ENCODE results near the gene ELL2.
A peak's percentile ranks its signal among the peaks of the same experiment; 100 is the strongest.

ELL2 gene

GRCh38 chr5:95976606-95977005 lies 15.0 kb upstream of the ELL2 start:
- no peak for DNase-seq

- DNase-seq, result no peak
Observed at GRCh38 chr5:95975703-95976102, 14.1 kb upstream of the ELL2 start.

GRCh38 chr5:95973793-95974325 lies 12.2 kb upstream of the ELL2 start:
- no peak for DNase-seq

GRCh38 chr5:95972196-95972595 lies 10.5 kb upstream of the ELL2 start:
- DNase-seq, result no peak

DNA sequence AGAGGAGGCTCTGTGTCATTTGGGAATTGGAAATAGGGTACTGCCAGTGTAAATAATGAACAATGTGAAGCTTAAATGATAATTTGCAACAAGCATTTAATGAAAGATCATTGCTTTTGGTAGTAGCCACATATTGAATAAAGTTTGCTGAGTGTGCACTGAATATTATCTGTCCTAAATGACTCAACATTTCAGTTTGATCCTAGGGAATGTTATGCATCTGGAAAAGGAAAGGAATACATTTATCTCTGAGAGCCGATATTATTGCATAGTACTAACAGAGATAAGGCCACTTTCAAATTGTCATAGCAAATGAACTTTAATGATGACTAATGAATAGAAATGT lies 8.7 kb upstream of the ELL2 start:
- DNase-seq, result no peak

GRCh38 chr5:95969651-95970358 lies 8.2 kb upstream of the ELL2 start:
- DNase-seq, result no peak

DNA sequence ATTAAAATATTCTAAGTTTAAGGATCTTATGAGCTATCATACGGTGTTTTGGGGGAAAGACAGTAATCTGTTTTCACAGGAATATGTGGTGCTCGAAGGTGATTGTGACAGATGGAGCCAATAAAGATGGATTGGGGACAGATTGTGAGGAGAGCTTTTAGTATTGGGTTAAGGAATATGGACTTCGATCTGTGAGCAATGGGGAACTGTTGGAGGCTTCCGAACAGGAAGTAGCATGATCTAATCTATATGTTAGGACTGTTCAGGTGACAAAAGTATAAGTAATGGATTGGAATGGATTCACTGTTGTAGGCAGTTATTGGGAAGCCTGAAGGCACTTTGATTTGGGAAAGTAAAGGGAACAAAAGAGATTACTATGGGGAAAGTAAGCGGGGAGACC lies 7.4 kb upstream of the ELL2 start:
- no peak for DNase-seq

DNA sequence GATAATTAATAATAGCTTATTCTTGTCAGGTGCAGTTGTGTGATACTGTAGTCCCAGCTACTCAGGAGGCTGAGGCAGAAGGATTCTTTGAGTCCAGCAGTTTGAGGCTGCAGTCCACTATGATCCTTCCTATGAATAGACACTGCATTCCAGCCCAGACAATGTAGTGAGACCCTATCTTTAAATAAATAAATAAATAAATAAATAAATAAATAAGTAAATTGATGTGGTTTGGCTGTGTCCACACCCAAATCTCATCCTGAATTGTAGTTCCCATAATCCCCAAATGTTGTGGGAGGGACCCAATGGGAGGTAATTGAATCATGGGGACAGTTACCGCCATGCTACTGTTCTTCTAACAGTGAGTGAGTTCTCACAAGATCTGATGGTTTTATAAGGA lies 5.6 kb upstream of the ELL2 start:
- no peak for DNase-seq

DNA sequence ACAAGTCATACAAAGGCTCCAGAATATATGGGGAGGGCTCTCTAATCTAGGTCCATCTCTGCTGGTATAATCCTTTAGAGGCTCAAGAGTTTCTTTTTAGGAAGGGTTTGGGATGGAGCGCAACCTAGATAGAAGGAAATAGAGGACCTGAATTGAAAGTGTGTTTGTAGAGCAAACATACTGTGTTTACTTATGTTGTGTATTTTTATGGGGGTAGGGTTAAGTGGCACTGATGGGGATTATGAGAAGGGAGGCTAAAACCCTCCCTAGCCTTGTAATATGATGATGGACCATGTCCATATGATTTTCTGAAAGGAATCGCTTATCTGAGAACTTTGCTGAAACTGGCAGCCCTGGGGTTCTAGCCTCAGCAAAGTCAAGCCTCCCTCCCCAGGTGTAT lies 4.4 kb upstream of the ELL2 start:
- DNase-seq, result no peak

DNA sequence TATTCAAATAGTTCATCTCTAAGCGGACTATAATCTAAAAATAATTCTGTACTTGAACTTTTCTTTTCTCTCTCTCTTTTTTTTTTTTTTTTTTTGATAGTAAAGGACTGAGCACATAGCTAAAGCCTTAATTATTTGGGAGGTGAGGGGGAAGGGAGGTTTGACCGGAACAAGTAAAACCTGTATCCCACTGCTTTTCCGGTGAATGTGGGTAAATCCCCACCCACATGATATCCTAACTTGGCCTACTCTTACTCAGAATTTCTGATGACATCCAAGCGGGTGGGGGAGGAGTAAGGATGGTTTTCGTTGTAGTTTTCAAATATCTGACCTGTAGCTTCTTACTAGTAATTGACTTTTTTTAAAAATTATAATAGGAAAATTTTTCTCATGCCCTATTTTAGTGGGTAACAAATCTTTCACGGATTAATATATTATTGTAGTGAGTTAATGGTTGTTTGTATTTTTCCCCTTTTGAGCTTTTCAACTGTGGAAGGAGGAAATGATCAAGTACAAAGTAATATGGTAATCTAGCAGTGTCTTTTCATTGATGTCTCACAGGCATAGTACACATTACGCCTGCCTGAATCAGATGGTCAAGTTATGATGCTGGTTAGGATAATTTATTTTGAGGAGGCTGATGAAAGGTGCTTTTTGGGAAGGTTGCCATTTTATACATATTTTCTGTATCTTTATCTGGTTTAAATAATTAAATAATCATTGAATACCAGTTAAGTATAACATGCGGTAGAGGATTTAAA lies 2.2 kb upstream of the ELL2 start:
- DNase-seq, result no peak

DNA sequence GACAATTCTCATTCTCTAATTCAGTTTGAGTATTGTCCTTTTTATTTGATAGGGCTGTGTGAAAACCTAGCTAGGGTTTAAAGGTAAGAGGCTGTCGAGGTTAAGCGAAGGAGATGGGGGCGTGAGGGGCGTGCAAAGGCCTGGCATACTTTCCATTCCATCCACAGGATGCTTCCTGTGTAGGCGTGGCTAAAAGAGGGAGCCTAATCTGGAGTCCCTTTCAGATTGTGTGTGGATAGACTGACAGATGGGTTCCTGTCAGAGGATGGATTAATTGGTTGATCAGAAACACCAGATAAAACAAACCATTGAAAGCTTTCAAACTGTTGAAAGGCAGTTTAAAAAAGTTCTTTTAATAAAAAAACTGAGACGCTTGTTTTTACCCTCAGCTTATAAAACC lies 1.1 kb upstream of the ELL2 start:
- no peak for DNase-seq

DNA sequence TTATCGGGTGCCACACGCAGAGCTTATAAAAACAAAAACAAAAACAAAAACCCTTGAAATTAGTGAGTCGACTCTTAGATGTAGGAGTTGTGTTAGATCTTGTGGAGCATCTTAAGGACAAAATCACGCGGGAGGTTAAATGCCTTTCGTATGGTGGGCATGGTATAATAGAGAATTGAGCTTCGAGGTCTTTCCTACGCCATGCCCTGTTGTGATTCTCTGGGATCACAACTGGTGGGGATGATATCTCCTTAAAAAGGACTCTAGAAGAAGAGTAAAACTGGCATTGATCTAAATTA lies 773 bp upstream of the ELL2 start:
- DNase-seq, result no peak

GRCh38 chr5:95960667-95961616 lies 709 bp downstream of the ELL2 start:
- peak; percentile 23 for DNase-seq

DNA sequence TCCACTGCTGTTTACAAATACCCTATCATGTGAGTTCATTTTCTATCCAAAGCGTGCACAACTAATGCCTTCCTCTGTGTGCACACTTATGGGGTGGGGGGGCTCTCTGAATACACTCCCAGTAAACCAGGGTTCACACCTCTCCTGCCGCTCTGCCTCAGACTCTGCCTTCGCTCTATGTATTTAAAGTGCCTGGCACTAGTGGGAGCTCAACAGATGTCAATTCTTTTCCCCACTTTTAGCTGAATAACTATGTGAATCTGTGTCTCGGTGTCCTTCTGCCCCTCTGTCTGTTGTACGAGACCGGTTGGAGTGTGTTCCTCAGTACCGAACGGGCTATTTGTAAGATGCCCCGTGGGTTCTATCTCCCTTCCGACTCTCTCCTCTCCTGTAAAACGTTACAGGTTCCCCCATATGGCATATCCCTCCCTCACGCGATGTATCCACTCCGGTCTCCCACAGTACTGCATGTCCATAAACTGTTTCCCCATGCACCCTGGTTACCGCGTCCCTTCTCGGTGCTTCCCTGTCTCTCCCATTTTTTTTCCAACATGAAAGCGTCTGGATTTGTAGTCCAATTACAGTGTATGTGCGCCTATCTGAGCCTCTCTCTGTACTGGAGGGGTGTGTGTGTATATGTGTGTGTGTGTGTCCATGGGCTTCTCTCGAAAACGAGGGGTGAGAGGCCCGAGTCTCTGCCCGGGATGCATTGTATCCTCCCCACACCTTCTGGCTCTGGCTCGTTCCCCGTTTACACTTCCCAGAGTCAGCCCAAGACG lies 1.6 kb downstream of the ELL2 start:
- no peak for DNase-seq

DNA sequence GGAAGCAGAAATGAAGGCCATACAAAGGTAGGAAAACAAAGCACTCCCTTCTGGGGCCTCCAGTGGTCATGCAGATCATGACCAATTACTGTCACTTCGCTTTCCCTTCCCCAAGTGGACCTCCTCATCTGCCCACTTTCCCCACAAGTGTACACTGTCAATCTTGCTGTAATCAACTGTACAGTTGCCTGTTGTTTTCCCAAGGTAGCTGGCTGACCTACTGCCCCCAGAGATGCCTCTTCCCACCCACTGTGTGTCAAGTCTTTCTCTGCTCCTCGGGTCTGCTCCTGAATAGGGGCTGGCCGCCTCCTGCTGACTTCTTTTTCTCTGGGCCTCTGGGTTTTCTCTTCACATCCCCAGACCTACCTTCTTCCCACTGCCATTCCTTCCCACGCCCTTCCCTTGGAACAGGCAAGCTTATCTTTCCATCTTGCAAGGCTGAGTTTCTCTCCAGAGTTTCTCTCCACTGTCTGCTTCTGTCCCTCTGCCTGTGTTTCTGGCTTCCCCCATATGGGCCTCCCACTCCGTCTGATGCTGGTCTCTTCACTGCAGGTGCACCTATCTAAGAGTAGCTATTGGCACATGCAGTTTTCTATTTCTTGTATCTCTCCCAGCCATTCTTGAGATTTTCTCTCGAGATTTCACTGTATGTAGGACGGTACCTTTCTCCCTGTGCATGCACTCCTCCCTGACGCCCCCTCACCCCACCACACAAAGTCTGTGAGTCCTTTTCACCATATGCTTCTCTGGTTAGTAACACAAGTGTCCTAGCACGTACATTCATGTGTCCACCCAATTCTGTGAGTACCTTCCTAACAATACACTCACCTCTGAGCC lies 2.4 kb downstream of the ELL2 start:
- DNase-seq, result no peak

- no peak for DNase-seq
Observed at GRCh38 chr5:95958310-95959014, 3.2 kb downstream of the ELL2 start.

DNA sequence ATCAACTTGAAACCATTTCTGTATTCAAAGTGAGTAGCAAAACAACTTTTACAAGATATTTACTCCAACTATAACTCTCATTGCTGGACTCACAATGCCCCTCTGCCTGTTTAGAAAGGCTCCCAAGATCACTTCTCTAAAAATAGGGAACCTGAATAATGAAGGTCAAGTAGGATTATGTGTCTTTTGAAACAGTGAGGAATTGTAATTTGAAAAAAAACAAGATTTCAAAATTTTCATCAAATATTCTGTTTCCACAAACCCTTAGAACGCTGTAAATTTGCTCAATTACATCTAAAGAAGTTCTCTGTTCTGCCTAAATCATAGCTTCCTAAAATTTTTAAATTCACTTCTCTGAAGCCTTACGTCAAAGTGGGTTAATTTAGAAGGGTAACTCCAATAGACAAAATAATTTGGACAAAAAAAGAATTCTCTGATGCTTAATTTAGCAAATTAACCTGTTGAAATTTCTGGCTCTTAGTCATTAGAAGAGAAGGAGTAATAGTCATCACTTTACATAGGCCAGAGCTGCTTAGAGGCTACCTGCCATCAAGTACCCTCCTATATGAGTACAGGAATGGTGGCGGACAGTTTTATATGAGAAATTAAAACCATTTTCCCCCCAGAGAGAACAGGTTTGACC lies 4.0 kb downstream of the ELL2 start:
- no peak for DNase-seq

DNA sequence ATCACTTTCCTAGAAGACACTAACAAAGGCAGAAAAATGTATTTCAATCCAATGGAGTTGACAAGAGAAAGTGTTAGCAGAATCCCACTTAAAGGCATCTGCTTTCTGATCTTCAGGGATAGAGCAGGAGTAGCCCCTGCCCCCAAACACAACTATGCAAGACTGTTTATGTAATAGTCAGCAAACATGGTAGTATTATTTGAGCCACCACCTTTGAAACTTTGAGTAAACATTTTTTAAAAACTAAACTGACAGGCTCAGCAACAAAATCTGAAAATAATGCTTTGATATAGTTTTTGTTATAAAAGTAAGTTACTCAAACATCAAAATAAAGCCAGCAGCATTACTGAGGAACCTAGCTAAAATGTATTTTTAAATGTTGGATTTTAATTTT lies 4.8 kb downstream of the ELL2 start:
- DNase-seq, result no peak

GRCh38 chr5:95956021-95956899 lies 5.4 kb downstream of the ELL2 start:
- DNase-seq, result no peak

- DNase-seq, result no peak
Observed at GRCh38 chr5:95954716-95955115, 6.9 kb downstream of the ELL2 start.
